ENCODE measurements around the gene CATSPERE. TPM values are rescaled to one million over a fixed set of nuclear protein-coding genes. Genes with fewer than 3 reads are reported as not detected.

CATSPERE gene
- total RNA-seq, 1 donor from 2014 or later: 1.7 TPM

DNA sequence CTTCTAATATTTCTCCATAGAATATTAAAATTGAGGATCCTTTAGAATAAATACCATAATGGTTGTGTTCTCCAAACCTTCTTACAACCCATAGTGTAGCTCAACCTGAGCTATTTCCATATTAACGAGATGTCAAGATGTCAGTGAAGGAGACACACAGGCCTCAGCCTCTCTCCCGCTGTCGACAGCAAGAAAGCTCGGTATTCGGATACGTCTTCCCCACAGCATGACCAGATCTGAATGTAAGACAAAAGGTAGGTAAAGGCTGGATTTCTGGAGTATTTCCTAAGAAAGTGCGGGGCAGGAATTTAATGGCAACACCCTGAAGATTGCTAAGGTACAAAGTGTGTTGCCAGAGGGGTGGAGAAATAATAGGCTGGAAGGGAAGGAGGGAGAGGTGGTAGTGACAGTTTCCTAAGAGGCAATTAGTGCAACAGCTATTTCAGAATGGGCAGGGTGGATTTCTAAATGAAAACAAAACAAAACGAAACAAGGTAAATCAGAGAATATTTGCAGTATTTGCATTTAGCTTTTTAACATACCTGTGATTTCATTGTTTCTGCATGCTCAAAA, 11.1 kb upstream of the CATSPERE start:
- intact Hi-C loops (cut with DNase I): no loop called here
- peak overlapping the region; percentile 92 for H3K4me3 ChIP-seq
- peaks cover 55% of the 10 kb centered on the region for H3K4me1 ChIP-seq
- H3K27ac ChIP-seq: peak overlapping the region; percentile 97
- ATAC-seq (no peak), DNase-seq (no peak)
- no peaks in the 10 kb centered on the region for H3K27me3 ChIP-seq (ENCODE audit: low read depth)
- no peaks in the 10 kb centered on the region for H3K36me3 ChIP-seq
- TF ChIP-seq, protein P1, sequence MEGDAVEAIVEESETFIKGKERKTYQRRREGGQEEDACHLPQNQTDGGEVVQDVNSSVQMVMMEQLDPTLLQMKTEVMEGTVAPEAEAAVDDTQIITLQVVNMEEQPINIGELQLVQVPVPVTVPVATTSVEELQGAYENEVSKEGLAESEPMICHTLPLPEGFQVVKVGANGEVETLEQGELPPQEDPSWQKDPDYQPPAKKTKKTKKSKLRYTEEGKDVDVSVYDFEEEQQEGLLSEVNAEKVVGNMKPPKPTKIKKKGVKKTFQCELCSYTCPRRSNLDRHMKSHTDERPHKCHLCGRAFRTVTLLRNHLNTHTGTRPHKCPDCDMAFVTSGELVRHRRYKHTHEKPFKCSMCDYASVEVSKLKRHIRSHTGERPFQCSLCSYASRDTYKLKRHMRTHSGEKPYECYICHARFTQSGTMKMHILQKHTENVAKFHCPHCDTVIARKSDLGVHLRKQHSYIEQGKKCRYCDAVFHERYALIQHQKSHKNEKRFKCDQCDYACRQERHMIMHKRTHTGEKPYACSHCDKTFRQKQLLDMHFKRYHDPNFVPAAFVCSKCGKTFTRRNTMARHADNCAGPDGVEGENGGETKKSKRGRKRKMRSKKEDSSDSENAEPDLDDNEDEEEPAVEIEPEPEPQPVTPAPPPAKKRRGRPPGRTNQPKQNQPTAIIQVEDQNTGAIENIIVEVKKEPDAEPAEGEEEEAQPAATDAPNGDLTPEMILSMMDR (IDR thresholded peaks at IDR 0.05): no peak
- H3K9me3 ChIP-seq: no peaks in the 10 kb centered on the region

DNA sequence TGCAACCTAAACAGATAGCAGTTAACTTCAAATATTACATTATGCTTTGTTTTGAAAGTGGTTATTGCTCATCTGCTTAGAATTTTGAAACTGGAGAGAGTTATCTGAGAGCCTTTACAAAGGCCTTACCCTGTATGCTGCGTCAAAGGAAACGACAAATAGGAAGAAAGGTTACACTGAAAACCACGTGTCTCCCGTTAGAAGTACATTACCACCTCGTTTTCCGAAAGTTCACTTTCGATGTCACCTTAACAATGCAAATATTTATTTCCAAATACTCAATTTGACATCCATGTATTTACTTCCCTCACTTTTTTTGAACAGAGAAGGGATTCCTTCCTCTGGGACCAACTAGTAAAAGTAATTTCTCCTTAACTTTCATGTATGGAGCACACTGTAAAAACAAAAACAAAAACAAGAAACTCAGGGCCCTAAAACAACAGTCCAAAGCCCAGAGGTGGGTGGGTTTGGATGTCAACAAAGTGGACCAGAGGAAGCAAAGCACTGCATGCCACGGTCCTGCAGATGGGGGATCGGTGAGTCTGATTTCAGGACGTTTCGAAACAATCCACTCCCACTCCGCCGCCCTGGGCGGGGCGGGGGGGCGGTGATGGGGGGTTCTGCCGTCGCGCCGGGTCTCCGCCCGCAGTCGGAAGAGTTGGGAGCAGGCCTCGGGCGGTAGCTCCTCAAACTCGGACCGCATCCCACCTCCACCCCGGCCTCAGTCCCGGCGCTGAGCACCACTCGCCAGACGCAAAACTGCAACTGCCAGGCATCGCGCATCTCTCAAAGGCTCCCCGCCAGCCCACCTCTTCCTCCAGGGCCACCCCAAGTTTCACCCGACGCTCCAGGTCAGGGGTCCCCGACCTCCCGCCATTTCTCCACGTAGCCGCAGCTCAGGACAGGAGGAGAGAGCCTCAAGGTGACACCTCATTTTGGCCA, 10.2 kb upstream of the CATSPERE start:
- Histone ChIP-seq H3K36me3 (no peaks in the 10 kb centered on the region), H3K27me3 (ENCODE audit: low read depth) (no peaks in the 10 kb centered on the region), H3K4me3 (peak overlapping the region; percentile 92), H3K4me1 (peaks cover 46% of the 10 kb centered on the region), H3K27ac (peak overlapping the region; percentile 97), H3K9me3 (no peaks in the 10 kb centered on the region)
- DNase-seq (peak; percentile 70), ATAC-seq (peak; percentile 51 to 54)
- TF ChIP-seq, protein P1 (IDR thresholded peaks at IDR 0.05): no peak
- intact Hi-C loops (cut with DNase I): no loop called here

DNA sequence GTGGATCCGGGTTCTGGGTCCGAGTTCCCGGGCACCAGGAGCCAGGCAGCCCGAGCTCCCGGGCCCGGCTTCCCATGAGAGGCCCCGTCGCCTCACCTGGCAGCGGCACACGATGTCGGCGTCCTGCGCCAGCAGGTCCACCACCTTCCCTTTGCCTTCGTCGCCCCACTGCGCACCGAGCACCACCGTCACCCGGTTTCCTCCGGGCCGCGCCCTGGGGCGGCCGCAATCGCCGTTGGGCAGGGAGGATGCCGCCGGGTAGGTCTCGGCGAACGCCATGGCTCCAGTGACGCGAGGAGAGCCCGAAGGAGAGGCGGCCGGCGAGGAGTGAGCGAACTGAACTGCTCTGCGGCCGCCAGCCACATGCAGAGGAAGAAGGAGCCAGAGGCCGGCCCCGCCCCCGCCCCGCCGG, 9.5 kb upstream of the CATSPERE start, which contains the start of gene ADSS2:
Gene ADSS2 (minus strand): TSS at position 371 of the 412 bp plus-strand sequence. CDS start 92 bp downstream, at position 279.
- no peak for DNase-seq
- intact Hi-C loops (cut with DNase I): no loop called here
- Histone ChIP-seq H3K27me3 (ENCODE audit: low read depth) (no peaks in the 10 kb centered on the region), H3K4me1 (peaks cover 40% of the 10 kb centered on the region), H3K27ac (peak within 1 kb of the TSS; percentile 97), H3K4me3 (peak within 1 kb of the TSS; percentile 92), H3K9me3 (no peaks in the 10 kb centered on the region), H3K36me3 (no peaks in the 10 kb centered on the region)
- TF ChIP-seq, protein P1 (IDR thresholded peaks at IDR 0.05): no peak
- ATAC-seq: no peak

DNA sequence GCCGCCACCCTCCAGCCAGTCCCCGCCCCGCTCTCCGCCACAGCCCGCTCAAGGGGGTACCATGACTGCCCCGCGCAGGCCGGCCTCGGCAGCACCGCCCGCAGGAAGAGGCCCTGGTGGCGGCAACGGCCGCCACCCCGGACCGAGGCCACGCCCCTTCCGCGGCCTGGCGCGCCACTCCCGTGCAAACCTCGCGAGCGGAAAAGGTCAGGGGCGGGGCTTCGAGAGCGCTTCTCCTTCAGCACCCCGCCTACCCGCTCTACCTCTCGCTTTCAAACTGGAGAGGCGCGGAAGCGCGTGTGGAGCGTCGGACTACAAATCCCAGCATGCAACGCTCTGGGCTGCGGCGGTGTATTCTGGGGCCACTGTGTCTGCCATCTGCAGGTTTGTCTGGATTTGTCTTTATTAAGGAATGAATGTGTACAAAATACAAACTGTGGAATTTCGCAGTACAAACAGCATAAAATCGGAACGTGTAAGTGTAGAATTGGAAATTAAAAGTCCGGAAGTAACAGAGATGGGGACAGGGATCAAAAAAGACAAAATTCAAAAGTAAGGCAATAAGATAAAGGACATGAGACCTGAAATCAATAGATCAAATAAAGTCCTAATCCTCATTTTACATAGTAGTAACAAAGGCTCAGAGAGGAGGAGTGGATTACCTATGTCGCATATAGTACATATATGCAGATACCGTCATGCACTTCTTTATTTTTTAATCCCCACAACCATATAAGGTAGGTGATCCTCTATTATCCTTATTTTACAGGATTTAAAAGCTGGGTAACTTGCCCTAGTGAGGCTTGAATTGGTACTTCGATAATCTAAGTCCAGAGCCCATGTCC, 8.9 kb upstream of the CATSPERE start:
- DNase-seq: peak; percentile 100
- Histone ChIP-seq H3K27ac (peak overlapping the region; percentile 97), H3K36me3 (no peaks in the 10 kb centered on the region), H3K4me3 (peak overlapping the region; percentile 92), H3K4me1 (peaks cover 35% of the 10 kb centered on the region), H3K27me3 (ENCODE audit: low read depth) (no peaks in the 10 kb centered on the region), H3K9me3 (no peaks in the 10 kb centered on the region)
- intact Hi-C loops (cut with DNase I): no loop called here
- ATAC-seq: peak; percentile 98 to 99
- TF ChIP-seq, protein P1 (IDR thresholded peaks at IDR 0.05): no peak

DNA sequence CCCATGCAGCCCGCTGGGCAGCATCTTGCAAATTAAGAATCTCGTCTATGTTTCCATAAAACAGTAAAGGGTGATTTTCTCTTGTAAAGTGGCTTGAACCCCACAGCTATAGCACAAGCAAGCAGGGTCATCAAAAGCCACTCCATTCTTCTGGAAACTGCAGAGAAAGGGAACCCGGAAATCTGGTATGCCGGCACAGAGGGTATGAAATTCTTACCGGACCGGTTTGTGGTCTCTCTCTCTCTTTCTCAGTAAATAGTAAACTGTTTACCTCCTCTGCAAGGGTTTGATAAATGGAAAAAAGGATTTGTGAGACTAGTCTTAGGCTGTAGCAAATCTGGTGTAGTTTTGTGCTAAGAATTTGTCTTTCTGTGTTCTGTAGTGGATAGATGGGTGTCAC, 6.7 kb upstream of the CATSPERE start:
- H3K4me3 ChIP-seq: no peak overlapping the region
- H3K27ac ChIP-seq: peak overlapping the region; percentile 28
- peaks cover 16% of the 10 kb centered on the region for H3K4me1 ChIP-seq
- H3K36me3 ChIP-seq: no peaks in the 10 kb centered on the region
- H3K27me3 ChIP-seq (ENCODE audit: low read depth): no peaks in the 10 kb centered on the region
- DNase-seq (no peak), ATAC-seq (no peak)
- intact Hi-C loops (cut with DNase I): no loop called here
- TF ChIP-seq, protein P1 (IDR thresholded peaks at IDR 0.05): no peak
- H3K9me3 ChIP-seq: no peaks in the 10 kb centered on the region
